CD14-positive monocyte (primary cell): ENCODE data around the gene BAZ2B. TPM values are rescaled to one million over a fixed set of nuclear protein-coding genes. Genes with fewer than 3 reads are reported as not detected.

Experiments used
- DNase-seq, 3 donors: peaks; one replicate each; pipeline ENCODE4 v3.0.0-alpha.2; 2011 to 2022
- H2AFZ ChIP-seq: 2 replicates; pipeline ENCODE4 v1.6.0; 2012; ENCODE audit warnings: mild to moderate bottlenecking, low read depth, low read length, inconsistent platforms; ENCODE audit not compliant: insufficient read depth, poor library complexity, severe bottlenecking
- H3K27ac ChIP-seq, 2 donors: 1 replicate in 1 of 2; 2 replicates in 1 of 2; pipeline ENCODE4 v1.5.1; 2012 to 2013; ENCODE audit warnings: low read length in 2 of 2, control low read depth in 1 of 2, inconsistent platforms in 1 of 2, low read depth in 1 of 2, mild to moderate bottlenecking in 1 of 2
- H3K27me3 ChIP-seq, 2 donors: one replicate each; pipeline versions ENCODE4 v1.6.0 to v1.6.1; 2011 to 2013; ENCODE audit warnings: low read length in 2 of 2; ENCODE audit not compliant: control insufficient read depth in 2 of 2, insufficient read depth in 2 of 2
- H3K36me3 ChIP-seq, 2 donors: replicated peaks in 1 of 2; 1 replicate in 1 of 2; 2 replicates in 1 of 2; pipeline versions ENCODE4 v1.5.1 to v1.6.1; 2012 to 2013; ENCODE audit warnings: low read length in 2 of 2, control low read depth in 1 of 2, inconsistent platforms in 1 of 2, mild to moderate bottlenecking in 1 of 2; ENCODE audit not compliant: insufficient read depth in 2 of 2, control insufficient read depth in 1 of 2
- H3K4me1 ChIP-seq, 2 donors: 1 replicate in 1 of 2; 2 replicates in 1 of 2; pipeline versions ENCODE4 v1.5.1 to v1.6.1; 2012 to 2013; ENCODE audit warnings: low read length in 2 of 2, control low read depth in 1 of 2, inconsistent platforms in 1 of 2, mild to moderate bottlenecking in 1 of 2, moderate library complexity in 1 of 2; ENCODE audit not compliant: insufficient read depth in 2 of 2, control insufficient read depth in 1 of 2
- H3K4me2 ChIP-seq: replicated peaks from 2 replicates; pipeline ENCODE3; 2012; ENCODE audit warnings: low read length, moderate library complexity, mild to moderate bottlenecking; ENCODE audit not compliant: poor library complexity, severe bottlenecking; ENCODE audit errors: extremely low read depth
- H3K4me3 ChIP-seq, 3 experiments: fragments of 200-600 bp in 1 of 3; sonication (generic) in 1 of 3; replicated peaks in 1 of 3; 1 replicate in 2 of 3; 2 replicates in 1 of 3; pipeline ENCODE4 v1.5.1; 2011 to 2013; ENCODE audit warnings: low read length in 3 of 3, mild to moderate bottlenecking in 3 of 3, control low read depth in 2 of 3, low read depth in 2 of 3, inconsistent platforms in 1 of 3, moderate library complexity in 1 of 3
- H3K79me2 ChIP-seq: 2 replicates; pipeline ENCODE4 v1.6.0; 2012; ENCODE audit warnings: mild to moderate bottlenecking, control low read depth, inconsistent platforms, low read length, moderate library complexity; ENCODE audit not compliant: insufficient read depth
- H3K9ac ChIP-seq: 2 replicates; pipeline ENCODE4 v1.6.0; 2017; ENCODE audit warnings: low read length, mild to moderate bottlenecking; ENCODE audit not compliant: insufficient read depth, poor library complexity, severe bottlenecking
- H3K9me3 ChIP-seq, 2 donors: replicated peaks in 1 of 2; 1 replicate in 1 of 2; 2 replicates in 1 of 2; pipeline versions ENCODE4 v1.5.1 to v1.6.1; 2012 to 2013; ENCODE audit warnings: low read length in 2 of 2, control low read depth in 1 of 2; ENCODE audit not compliant: control insufficient read depth in 1 of 2, insufficient read depth in 1 of 2
- H4K20me1 ChIP-seq: 2 replicates; pipeline ENCODE4 v1.6.0; 2012; ENCODE audit warnings: mild to moderate bottlenecking, low read length, control low read depth, moderate library complexity; ENCODE audit not compliant: insufficient read depth
- H3K27ac Mint-ChIP-seq, 7 donors: one replicate each; pipeline ENCODE4 v1.8.0; 2020; ENCODE audit warnings: mild to moderate bottlenecking in 7 of 7, mixed read lengths in 7 of 7, moderate library complexity in 6 of 7, inconsistent platforms in 2 of 7
- H3K27me3 Mint-ChIP-seq, 3 donors: one replicate each; pipeline ENCODE4 v1.8.0; 2021 to 2022; ENCODE audit warnings: low read depth in 3 of 3, mild to moderate bottlenecking in 3 of 3, mixed read lengths in 3 of 3, moderate library complexity in 3 of 3, inconsistent platforms in 1 of 3
- H3K36me3 Mint-ChIP-seq, 2 donors: one replicate each; pipeline ENCODE4 v1.8.0; 2020; ENCODE audit warnings: mixed read lengths in 2 of 2, inconsistent platforms in 1 of 2, mild to moderate bottlenecking in 1 of 2
- H3K4me1 Mint-ChIP-seq: one replicate; pipeline ENCODE4 v1.8.0; 2020; ENCODE audit warnings: mild to moderate bottlenecking, mixed read lengths
- H3K4me3 Mint-ChIP-seq, 2 donors: one replicate each; pipeline ENCODE4 v1.8.0; 2020; ENCODE audit warnings: mild to moderate bottlenecking in 2 of 2, mixed read lengths in 2 of 2, moderate library complexity in 1 of 2
- H3K9me3 Mint-ChIP-seq, 7 donors: one replicate each; pipeline ENCODE4 v1.8.0; 2020 to 2022; ENCODE audit warnings: mixed read lengths in 7 of 7, mild to moderate bottlenecking in 6 of 7, moderate library complexity in 6 of 7, inconsistent platforms in 2 of 7
- CTCF ChIP-seq: fragments of 200-600 bp; IDR thresholded peaks from one replicate; pipeline ENCODE4 v1.8.0; 2022; ENCODE audit warnings: antibody characterized with exemption, mild to moderate bottlenecking
- WGBS: methylation state at CpG from one replicate; pipeline ENCODE4 v1.1.5; 2013; ENCODE audit warnings: missing lambda C conversion rate; ENCODE audit not compliant: insufficient coverage; 5-methylcytosine and 5-hydroxymethylcytosine counted together
- intact Hi-C, 2 donors: fragments of 100-400 bp; cut with micrococcal nuclease; formaldehyde crosslinking; loops; one replicate each; pipeline versions ENCODE4 v1.15.0 to v1.15.1; 2023
- polyA plus RNA-seq, 3 donors: library from polyadenylated mRNA; depleted of rRNA in 1 of 3; unstranded in 2 of 3; stranded (reverse) in 1 of 3; fragments of 300-500 nt in 2 of 3; fragments of >200 nt in 1 of 3; fragmentation: Illumina TruSeq in 2 of 3; gene quantifications; 1 replicate in 2 of 3; 2 replicates in 1 of 3; pipeline ENCODE4 v1.2.3, GENCODE V29; 2012 to 2021

The BAZ2B gene
- polyA plus RNA-seq, 3 donors: 12.9 to 34.2 (median 31.6) TPM

DNA sequence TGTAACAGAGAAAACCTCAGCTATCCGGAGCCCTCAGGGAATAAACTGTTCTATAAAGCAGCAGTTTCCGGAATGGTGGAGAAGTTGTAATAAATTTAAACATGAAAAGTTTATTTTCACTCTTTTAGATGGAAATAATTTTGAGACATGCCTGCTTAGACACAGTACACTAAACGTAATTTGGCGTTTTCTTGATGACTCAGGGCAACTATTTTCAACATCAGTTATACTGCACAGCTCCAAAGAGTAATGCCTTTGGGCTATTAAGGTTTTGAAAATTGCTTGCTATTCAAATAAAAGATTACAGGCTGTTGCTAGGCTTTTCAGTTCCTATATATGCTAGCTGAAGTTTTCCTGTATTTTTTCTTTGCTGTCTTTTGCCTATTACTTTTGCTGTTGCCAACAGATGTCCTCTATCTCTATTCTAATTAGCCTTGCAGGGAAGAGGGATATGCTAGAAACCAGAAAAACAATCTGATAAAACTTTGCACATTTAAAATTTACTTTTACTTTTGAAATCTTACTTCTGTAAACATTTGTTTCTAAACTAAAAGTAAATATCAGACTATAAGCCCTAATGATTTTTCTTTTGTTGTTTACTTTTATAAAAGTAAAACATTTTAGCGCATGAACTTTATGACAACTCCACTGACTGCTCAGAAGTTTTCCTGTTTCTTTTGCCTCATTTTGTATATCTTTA is 216.5 kb downstream of the BAZ2B start:
- Mint-ChIP-seq H3K27me3 (no peaks in the 10 kb centered on the region), H3K4me3 (no peak overlapping the region), H3K36me3 (peaks cover 35 to 50% of the 10 kb centered on the region in 2 donors), H3K9me3 (no peaks in the 10 kb centered on the region), H3K27ac (no peak overlapping the region), H3K4me1 (no peaks in the 10 kb centered on the region)
- Histone ChIP-seq H3K79me2 (no peaks in the 10 kb centered on the region), H3K27me3 (no peaks in the 10 kb centered on the region), H3K36me3 (peaks cover 49 to 79% of the 10 kb centered on the region in 2 donors), H3K9ac (no peak overlapping the region), H3K4me1 (no peaks in the 10 kb centered on the region), H3K9me3 (no peaks in the 10 kb centered on the region), H3K4me2 (no peak overlapping the region), H3K4me3 (no peak overlapping the region), H4K20me1 (no peaks in the 10 kb centered on the region), H2AFZ (no peak overlapping the region), H3K27ac (peak overlapping the region in 1 of 2 donors; percentile 6)
- no peak for TF ChIP-seq CTCF
- WGBS: no CpG with 5 or more reads among the region's 5 CpGs
- intact Hi-C loops: no loop called here
- no peak for DNase-seq

DNA sequence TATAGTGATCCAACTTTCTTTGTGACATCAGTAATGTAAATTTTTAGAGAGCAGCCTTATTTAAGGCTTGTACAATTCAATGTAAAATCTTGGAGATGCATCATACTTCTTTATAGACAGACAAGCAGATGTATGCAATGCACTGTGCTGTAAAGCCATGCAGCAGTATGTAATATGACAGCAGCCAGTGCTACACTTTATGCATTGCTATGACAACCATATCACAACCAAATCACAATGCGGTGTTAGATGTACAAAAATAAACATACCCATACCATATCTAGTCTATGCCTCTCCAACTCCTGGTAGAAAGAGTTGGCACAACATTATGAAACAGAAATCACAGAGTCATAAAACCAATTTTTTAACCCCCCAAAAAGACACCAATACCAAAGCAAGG is 219.5 kb downstream of the BAZ2B start:
- peaks cover 52 to 81% of the 10 kb centered on the region in 2 donors for H3K36me3 ChIP-seq
- Mint-ChIP-seq H3K36me3 (peaks cover 52 to 62% of the 10 kb centered on the region in 2 donors), H3K4me1 (no peaks in the 10 kb centered on the region), H3K27me3 (no peaks in the 10 kb centered on the region), H3K27ac (peak overlapping the region in 1 of 7 donors; percentile 46), H3K4me3 (no peak overlapping the region), H3K9me3 (no peaks in the 10 kb centered on the region)
- WGBS: no CpG with 5 or more reads among the region's 1 CpG
- H3K9me3 ChIP-seq: no peaks in the 10 kb centered on the region
- H2AFZ ChIP-seq: no peak overlapping the region
- no peak for TF ChIP-seq CTCF
- H3K79me2 ChIP-seq: no peaks in the 10 kb centered on the region
- no peaks in the 10 kb centered on the region for H3K27me3 ChIP-seq
- H4K20me1 ChIP-seq: no peaks in the 10 kb centered on the region
- no peak overlapping the region for H3K27ac ChIP-seq
- DNase-seq: no peak
- no peak overlapping the region for H3K4me3 ChIP-seq
- H3K9ac ChIP-seq: no peak overlapping the region
- intact Hi-C loops: no loop called here
- no peaks in the 10 kb centered on the region for H3K4me1 ChIP-seq
- no peak overlapping the region for H3K4me2 ChIP-seq
